ENCODE measurements around the gene CTSC. TPM values are rescaled to one million over a fixed set of nuclear protein-coding genes. Genes with fewer than 3 reads are reported as not detected.

CTSC gene
- total and polyA plus RNA-seq, 9 donors, result 20.3 to 257 (median 29.2) TPM

GRCh38 chr11:88379130-88379529, 41.6 kb upstream of the CTSC start:
- Histone ChIP-seq H3K27me3 (no peaks in the 10 kb centered on the region), H3K4me3 (no peak overlapping the region), H3K4me1 (ENCODE audit: insufficient read depth) (no peaks in the 10 kb centered on the region), H3K27ac (no peak overlapping the region), H3K36me3 (no peaks in the 10 kb centered on the region), H3K9me3 (no peaks in the 10 kb centered on the region)
- 79 to 82% (median 81%) methylated on average over 3 of the region's 3 CpGs for WGBS, 3 donors
- TF ChIP-seq EP300 (IDR thresholded peaks at IDR 0.05), result no peak
- TF ChIP-seq CTCF (IDR thresholded peaks at IDR 0.05), result no peak
- TF ChIP-seq POLR2A (IDR thresholded peaks at IDR 0.05), result no peak
- DNase-seq, result no peak
- intact Hi-C loops (cut with DNase I), result no loop called here

GRCh38 chr11:88378422-88379066, 41.0 kb upstream of the CTSC start:
- TF ChIP-seq EP300 (IDR thresholded peaks at IDR 0.05), result no peak
- TF ChIP-seq POLR2A (IDR thresholded peaks at IDR 0.05), result no peak
- no peak for TF ChIP-seq CTCF (IDR thresholded peaks at IDR 0.05)
- H3K4me1 ChIP-seq (ENCODE audit: insufficient read depth), result no peaks in the 10 kb centered on the region
- no peaks in the 10 kb centered on the region for H3K27me3 ChIP-seq
- no peaks in the 10 kb centered on the region for H3K9me3 ChIP-seq
- intact Hi-C loops (cut with DNase I), result no loop called here
- WGBS, 3 donors, result 93 to 97% (median 95%) methylated on average over 4 of the region's 4 CpGs
- H3K36me3 ChIP-seq, result no peaks in the 10 kb centered on the region
- no peak for DNase-seq
- no peak overlapping the region for H3K4me3 ChIP-seq
- no peak overlapping the region for H3K27ac ChIP-seq

GRCh38 chr11:88377646-88378045, 40.1 kb upstream of the CTSC start:
- intact Hi-C loops (cut with DNase I), result no loop called here
- no peaks in the 10 kb centered on the region for H3K27me3 ChIP-seq
- H3K27ac ChIP-seq, result no peak overlapping the region
- TF ChIP-seq CTCF (IDR thresholded peaks at IDR 0.05), result no peak
- H3K9me3 ChIP-seq, result no peaks in the 10 kb centered on the region
- H3K36me3 ChIP-seq, result no peaks in the 10 kb centered on the region
- no peaks in the 10 kb centered on the region for H3K4me1 ChIP-seq (ENCODE audit: insufficient read depth)
- no peak overlapping the region for H3K4me3 ChIP-seq
- DNase-seq, result no peak

- Histone ChIP-seq H3K27me3 (no peaks in the 10 kb centered on the region), H3K9me3 (no peaks in the 10 kb centered on the region), H3K27ac (no peak overlapping the region), H3K4me1 (ENCODE audit: insufficient read depth) (no peaks in the 10 kb centered on the region), H3K4me3 (no peak overlapping the region), H3K36me3 (no peaks in the 10 kb centered on the region)
- no peak for TF ChIP-seq EP300 (IDR thresholded peaks at IDR 0.05)
- no peak for TF ChIP-seq CTCF (IDR thresholded peaks at IDR 0.05)
- TF ChIP-seq POLR2A (IDR thresholded peaks at IDR 0.05), result no peak
- WGBS, 3 donors, result 91 to 93% (median 91%) methylated on average over 2 of the region's 2 CpGs
- no peak for DNase-seq
- intact Hi-C loops (cut with DNase I), result no loop called here
Observed at GRCh38 chr11:88377144-88377543, 39.6 kb upstream of the CTSC start.

Data from ovary (tissue), 9 donors.